HEK293 (cell line): ENCODE measurements around the gene GARIN5B.

Experiments
- CTCF ChIA-PET: fragments of 350-600 bp; formaldehyde crosslinking; extraction: SDS; loops from one replicate; lab custom pipeline; 2021; ENCODE audit warnings: antibody characterized with exemption; lab: Yijun Ruan, JAX
- POLR2A ChIA-PET: fragments of 300-600 bp; formaldehyde crosslinking; extraction: SDS; loops from one replicate; lab custom pipeline; 2020; ENCODE audit warnings: antibody characterized with exemption, inconsistent platforms; lab: Yijun Ruan, JAX
- H3K27ac ChIP-seq: fragments of 200-500 bp; sonication (Bioruptor generic); 2 replicates; pipeline ENCODE4 v1.5.1; 2014; ENCODE audit warnings: low read depth, low read length, control low read depth, inconsistent platforms; ENCODE audit errors: extremely low read depth
- H3K36me3 ChIP-seq, 2 experiments: fragments of 200-500 bp in 1 of 2; sonication (Bioruptor generic) in 1 of 2; 1 replicate in 1 of 2; 2 replicates in 1 of 2; pipeline ENCODE4 v1.5.1; 2014 to 2017; ENCODE audit warnings: inconsistent platforms in 2 of 2, low read length in 2 of 2; ENCODE audit not compliant: control insufficient read depth in 2 of 2, insufficient read depth in 1 of 2
- H3K4me1 ChIP-seq: fragments of 200-500 bp; sonication (Bioruptor generic); 2 replicates; pipeline ENCODE4 v1.5.1; 2014; ENCODE audit warnings: mild to moderate bottlenecking, low read length, inconsistent platforms; ENCODE audit not compliant: control insufficient read depth, insufficient read depth
- H3K4me3 ChIP-seq: 2 replicates; pipeline ENCODE4 v1.5.1; 2011; ENCODE audit warnings: low read depth, mild to moderate bottlenecking, control low read depth, low read length, moderate library complexity
- H3K9me3 ChIP-seq: fragments of 200-500 bp; sonication (Bioruptor generic); 2 replicates; pipeline ENCODE4 v1.5.1; 2014; ENCODE audit warnings: low read depth, low read length, inconsistent platforms; ENCODE audit not compliant: control insufficient read depth, insufficient read depth
- BCL11B ChIP-seq: fragments of 450-650 bp; formaldehyde crosslinking; IDR thresholded peaks from 2 replicates; pipeline ENCODE4 v1.5.1; 2016; ENCODE audit warnings: low read depth, missing biosample characterization, missing genetic modification characterization
- KLF1 ChIP-seq: fragments of 450-650 bp; formaldehyde crosslinking; IDR thresholded peaks from 2 replicates; pipeline ENCODE4 v1.5.1; 2016; ENCODE audit warnings: missing biosample characterization, missing genetic modification characterization
- OSR2 ChIP-seq: fragments of 450-650 bp; formaldehyde crosslinking; IDR thresholded peaks from 2 replicates; pipeline ENCODE4 v1.5.1; 2016; ENCODE audit warnings: missing biosample characterization, missing genetic modification characterization
- ZBTB17 ChIP-seq: fragments of 450-650 bp; formaldehyde crosslinking; IDR thresholded peaks from 2 replicates; pipeline ENCODE4 v1.5.1; 2016; ENCODE audit warnings: missing biosample characterization, missing genetic modification characterization
- ZNF174 ChIP-seq: fragments of 450-650 bp; formaldehyde crosslinking; IDR thresholded peaks from 2 replicates; pipeline ENCODE4 v1.5.0; 2017; ENCODE audit warnings: missing biosample characterization, mild to moderate bottlenecking, missing genetic modification characterization
- ZNF223 ChIP-seq: fragments of 450-650 bp; formaldehyde crosslinking; IDR thresholded peaks from 2 replicates; pipeline ENCODE4 v1.5.1; 2016; ENCODE audit warnings: missing biosample characterization, missing genetic modification characterization
- ZNF266 ChIP-seq: fragments of 450-650 bp; formaldehyde crosslinking; IDR thresholded peaks from 2 replicates; pipeline ENCODE4 v1.5.1; 2016; ENCODE audit warnings: missing biosample characterization, missing genetic modification characterization, low read depth
- ZNF341 ChIP-seq: fragments of 450-650 bp; formaldehyde crosslinking; IDR thresholded peaks from 2 replicates; pipeline ENCODE4; 2016; ENCODE audit warnings: low read depth, missing biosample characterization, missing genetic modification characterization
- ZNF510 ChIP-seq: fragments of 450-650 bp; formaldehyde crosslinking; IDR thresholded peaks from 2 replicates; pipeline ENCODE4 v1.5.1; 2018; ENCODE audit warnings: mild to moderate bottlenecking, missing genetic modification characterization, missing biosample characterization; ENCODE audit not compliant: insufficient replicate concordance
- ZNF701 ChIP-seq: fragments of 450-650 bp; formaldehyde crosslinking; IDR thresholded peaks from 2 replicates; pipeline ENCODE4 v1.5.1; 2016; ENCODE audit warnings: missing biosample characterization, missing genetic modification characterization
- ZNF792 ChIP-seq: fragments of 450-650 bp; formaldehyde crosslinking; IDR thresholded peaks from 2 replicates; pipeline ENCODE4 v1.5.1; 2016; ENCODE audit warnings: missing biosample characterization, missing genetic modification characterization
- ZSCAN16 ChIP-seq: fragments of 450-650 bp; formaldehyde crosslinking; IDR thresholded peaks from 2 replicates; pipeline ENCODE4 v1.5.1; 2016; ENCODE audit warnings: missing biosample characterization, missing genetic modification characterization
- TF ChIP-seq, protein P1 (sequence below): fragments of 450-650 bp; formaldehyde crosslinking; IDR thresholded peaks from 2 replicates; pipeline ENCODE4 v1.5.1; 2017; ENCODE audit warnings: missing biosample characterization, missing genetic modification characterization
- TF ChIP-seq, protein P2 (sequence below): fragments of 450-650 bp; IDR thresholded peaks from 2 replicates; pipeline ENCODE4 v1.5.1; 2018; ENCODE audit warnings: missing biosample characterization, mild to moderate bottlenecking, missing genetic modification characterization
- TF ChIP-seq, protein P3 (sequence below): fragments of 450-650 bp; formaldehyde crosslinking; IDR thresholded peaks from 2 replicates; pipeline ENCODE4 v1.5.1; 2016; ENCODE audit warnings: missing biosample characterization, missing genetic modification characterization, borderline replicate concordance
- TF ChIP-seq, protein P4 (sequence below): fragments of 450-650 bp; formaldehyde crosslinking; IDR thresholded peaks from 2 replicates; pipeline ENCODE4 v1.5.1; 2017; ENCODE audit warnings: missing biosample characterization, missing genetic modification characterization
- TF ChIP-seq, protein P5 (sequence below): fragments of 450-650 bp; formaldehyde crosslinking; IDR thresholded peaks from 2 replicates; pipeline ENCODE4 v1.5.1; 2016; ENCODE audit warnings: missing biosample characterization, missing genetic modification characterization
- TF ChIP-seq, protein P6 (sequence below): fragments of 450-650 bp; formaldehyde crosslinking; IDR thresholded peaks from 2 replicates; pipeline ENCODE4 v1.5.1; 2016; ENCODE audit warnings: missing biosample characterization, missing genetic modification characterization
- TF ChIP-seq, protein P7 (sequence below): fragments of 450-650 bp; formaldehyde crosslinking; IDR thresholded peaks from 2 replicates; pipeline ENCODE4 v1.5.1; 2016; ENCODE audit warnings: missing biosample characterization, missing genetic modification characterization, borderline replicate concordance

The GARIN5B gene

DNA sequence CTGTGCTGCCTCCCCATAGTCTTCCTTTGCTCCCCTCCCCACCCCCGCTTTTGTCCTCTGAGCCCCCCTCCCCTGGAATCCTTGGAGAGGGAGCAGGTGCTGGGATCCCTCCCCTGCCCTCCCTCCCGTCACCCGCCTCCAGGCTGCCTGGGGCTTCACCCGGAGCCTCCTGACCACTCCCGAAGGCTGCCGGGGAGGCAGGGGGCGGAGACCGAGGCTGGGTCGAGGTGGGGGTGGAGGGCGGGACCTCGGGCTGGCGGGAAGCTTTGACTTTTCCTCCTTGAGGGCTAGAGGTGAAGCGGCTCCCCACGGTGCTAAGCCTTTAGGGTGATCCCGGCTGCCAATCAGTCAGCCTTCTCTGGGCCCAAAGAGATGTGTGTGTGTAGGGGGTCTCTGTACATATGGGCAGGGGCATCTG is 21.9 kb downstream of the GARIN5B start:
- peak overlapping the region; percentile 88 for H3K4me3 ChIP-seq
- ChIA-PET POLR2A (interaction anchor here (0.5 to 1.3 kb wide), 9 partner anchors 8 to 313 kb away, joined by 3 to 7 read pairs (median 3); no protein-coding TSS in a partner anchor), CTCF (no interaction called here)
- H3K9me3 ChIP-seq: no peaks in the 10 kb centered on the region
- peak overlapping the region; percentile 89 for H3K27ac ChIP-seq
- H3K36me3 ChIP-seq: peaks cover 3 to 46% of the 10 kb centered on the region in 2 experiments
- peaks cover 16% of the 10 kb centered on the region for H3K4me1 ChIP-seq
- TF ChIP-seq, protein P1, sequence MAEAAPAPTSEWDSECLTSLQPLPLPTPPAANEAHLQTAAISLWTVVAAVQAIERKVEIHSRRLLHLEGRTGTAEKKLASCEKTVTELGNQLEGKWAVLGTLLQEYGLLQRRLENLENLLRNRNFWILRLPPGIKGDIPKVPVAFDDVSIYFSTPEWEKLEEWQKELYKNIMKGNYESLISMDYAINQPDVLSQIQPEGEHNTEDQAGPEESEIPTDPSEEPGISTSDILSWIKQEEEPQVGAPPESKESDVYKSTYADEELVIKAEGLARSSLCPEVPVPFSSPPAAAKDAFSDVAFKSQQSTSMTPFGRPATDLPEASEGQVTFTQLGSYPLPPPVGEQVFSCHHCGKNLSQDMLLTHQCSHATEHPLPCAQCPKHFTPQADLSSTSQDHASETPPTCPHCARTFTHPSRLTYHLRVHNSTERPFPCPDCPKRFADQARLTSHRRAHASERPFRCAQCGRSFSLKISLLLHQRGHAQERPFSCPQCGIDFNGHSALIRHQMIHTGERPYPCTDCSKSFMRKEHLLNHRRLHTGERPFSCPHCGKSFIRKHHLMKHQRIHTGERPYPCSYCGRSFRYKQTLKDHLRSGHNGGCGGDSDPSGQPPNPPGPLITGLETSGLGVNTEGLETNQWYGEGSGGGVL (tag by site-specific recombination): peak; percentile 93
- TF ChIP-seq BCL11B (no peak), KLF1 (tag by site-specific recombination) (peak; percentile 20; the same call in 1 of the 2 replicates), ZNF223 (no peak), OSR2 (no peak), ZSCAN16 (no peak), ZNF510 (tag by site-specific recombination) (no peak), ZNF341 (tag by site-specific recombination) (0 out of 2 replicates have a peak, but pooled peaks have one; percentile 3), ZNF174 (tag by site-specific recombination) (no peak), ZBTB17 (tag by site-specific recombination) (no peak), ZNF792 (tag by site-specific recombination) (no peak), ZNF266 (tag by site-specific recombination) (no peak), ZNF701 (tag by site-specific recombination) (no peak)
- TF ChIP-seq, protein P2, sequence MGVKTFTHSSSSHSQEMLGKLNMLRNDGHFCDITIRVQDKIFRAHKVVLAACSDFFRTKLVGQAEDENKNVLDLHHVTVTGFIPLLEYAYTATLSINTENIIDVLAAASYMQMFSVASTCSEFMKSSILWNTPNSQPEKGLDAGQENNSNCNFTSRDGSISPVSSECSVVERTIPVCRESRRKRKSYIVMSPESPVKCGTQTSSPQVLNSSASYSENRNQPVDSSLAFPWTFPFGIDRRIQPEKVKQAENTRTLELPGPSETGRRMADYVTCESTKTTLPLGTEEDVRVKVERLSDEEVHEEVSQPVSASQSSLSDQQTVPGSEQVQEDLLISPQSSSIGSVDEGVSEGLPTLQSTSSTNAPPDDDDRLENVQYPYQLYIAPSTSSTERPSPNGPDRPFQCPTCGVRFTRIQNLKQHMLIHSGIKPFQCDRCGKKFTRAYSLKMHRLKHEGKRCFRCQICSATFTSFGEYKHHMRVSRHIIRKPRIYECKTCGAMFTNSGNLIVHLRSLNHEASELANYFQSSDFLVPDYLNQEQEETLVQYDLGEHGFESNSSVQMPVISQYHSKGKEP: no peak
- TF ChIP-seq, protein P3, sequence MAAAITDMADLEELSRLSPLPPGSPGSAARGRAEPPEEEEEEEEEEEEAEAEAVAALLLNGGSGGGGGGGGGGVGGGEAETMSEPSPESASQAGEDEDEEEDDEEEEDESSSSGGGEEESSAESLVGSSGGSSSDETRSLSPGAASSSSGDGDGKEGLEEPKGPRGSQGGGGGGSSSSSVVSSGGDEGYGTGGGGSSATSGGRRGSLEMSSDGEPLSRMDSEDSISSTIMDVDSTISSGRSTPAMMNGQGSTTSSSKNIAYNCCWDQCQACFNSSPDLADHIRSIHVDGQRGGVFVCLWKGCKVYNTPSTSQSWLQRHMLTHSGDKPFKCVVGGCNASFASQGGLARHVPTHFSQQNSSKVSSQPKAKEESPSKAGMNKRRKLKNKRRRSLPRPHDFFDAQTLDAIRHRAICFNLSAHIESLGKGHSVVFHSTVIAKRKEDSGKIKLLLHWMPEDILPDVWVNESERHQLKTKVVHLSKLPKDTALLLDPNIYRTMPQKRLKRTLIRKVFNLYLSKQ (tag by site-specific recombination): no peak
- TF ChIP-seq, protein P4, sequence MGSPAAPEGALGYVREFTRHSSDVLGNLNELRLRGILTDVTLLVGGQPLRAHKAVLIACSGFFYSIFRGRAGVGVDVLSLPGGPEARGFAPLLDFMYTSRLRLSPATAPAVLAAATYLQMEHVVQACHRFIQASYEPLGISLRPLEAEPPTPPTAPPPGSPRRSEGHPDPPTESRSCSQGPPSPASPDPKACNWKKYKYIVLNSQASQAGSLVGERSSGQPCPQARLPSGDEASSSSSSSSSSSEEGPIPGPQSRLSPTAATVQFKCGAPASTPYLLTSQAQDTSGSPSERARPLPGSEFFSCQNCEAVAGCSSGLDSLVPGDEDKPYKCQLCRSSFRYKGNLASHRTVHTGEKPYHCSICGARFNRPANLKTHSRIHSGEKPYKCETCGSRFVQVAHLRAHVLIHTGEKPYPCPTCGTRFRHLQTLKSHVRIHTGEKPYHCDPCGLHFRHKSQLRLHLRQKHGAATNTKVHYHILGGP (tag by site-specific recombination): no peak
- TF ChIP-seq, protein P5, sequence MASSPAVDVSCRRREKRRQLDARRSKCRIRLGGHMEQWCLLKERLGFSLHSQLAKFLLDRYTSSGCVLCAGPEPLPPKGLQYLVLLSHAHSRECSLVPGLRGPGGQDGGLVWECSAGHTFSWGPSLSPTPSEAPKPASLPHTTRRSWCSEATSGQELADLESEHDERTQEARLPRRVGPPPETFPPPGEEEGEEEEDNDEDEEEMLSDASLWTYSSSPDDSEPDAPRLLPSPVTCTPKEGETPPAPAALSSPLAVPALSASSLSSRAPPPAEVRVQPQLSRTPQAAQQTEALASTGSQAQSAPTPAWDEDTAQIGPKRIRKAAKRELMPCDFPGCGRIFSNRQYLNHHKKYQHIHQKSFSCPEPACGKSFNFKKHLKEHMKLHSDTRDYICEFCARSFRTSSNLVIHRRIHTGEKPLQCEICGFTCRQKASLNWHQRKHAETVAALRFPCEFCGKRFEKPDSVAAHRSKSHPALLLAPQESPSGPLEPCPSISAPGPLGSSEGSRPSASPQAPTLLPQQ (tag by site-specific recombination): no peak
- TF ChIP-seq, protein P6, sequence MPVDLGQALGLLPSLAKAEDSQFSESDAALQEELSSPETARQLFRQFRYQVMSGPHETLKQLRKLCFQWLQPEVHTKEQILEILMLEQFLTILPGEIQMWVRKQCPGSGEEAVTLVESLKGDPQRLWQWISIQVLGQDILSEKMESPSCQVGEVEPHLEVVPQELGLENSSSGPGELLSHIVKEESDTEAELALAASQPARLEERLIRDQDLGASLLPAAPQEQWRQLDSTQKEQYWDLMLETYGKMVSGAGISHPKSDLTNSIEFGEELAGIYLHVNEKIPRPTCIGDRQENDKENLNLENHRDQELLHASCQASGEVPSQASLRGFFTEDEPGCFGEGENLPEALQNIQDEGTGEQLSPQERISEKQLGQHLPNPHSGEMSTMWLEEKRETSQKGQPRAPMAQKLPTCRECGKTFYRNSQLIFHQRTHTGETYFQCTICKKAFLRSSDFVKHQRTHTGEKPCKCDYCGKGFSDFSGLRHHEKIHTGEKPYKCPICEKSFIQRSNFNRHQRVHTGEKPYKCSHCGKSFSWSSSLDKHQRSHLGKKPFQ: no peak
- TF ChIP-seq, protein P7, sequence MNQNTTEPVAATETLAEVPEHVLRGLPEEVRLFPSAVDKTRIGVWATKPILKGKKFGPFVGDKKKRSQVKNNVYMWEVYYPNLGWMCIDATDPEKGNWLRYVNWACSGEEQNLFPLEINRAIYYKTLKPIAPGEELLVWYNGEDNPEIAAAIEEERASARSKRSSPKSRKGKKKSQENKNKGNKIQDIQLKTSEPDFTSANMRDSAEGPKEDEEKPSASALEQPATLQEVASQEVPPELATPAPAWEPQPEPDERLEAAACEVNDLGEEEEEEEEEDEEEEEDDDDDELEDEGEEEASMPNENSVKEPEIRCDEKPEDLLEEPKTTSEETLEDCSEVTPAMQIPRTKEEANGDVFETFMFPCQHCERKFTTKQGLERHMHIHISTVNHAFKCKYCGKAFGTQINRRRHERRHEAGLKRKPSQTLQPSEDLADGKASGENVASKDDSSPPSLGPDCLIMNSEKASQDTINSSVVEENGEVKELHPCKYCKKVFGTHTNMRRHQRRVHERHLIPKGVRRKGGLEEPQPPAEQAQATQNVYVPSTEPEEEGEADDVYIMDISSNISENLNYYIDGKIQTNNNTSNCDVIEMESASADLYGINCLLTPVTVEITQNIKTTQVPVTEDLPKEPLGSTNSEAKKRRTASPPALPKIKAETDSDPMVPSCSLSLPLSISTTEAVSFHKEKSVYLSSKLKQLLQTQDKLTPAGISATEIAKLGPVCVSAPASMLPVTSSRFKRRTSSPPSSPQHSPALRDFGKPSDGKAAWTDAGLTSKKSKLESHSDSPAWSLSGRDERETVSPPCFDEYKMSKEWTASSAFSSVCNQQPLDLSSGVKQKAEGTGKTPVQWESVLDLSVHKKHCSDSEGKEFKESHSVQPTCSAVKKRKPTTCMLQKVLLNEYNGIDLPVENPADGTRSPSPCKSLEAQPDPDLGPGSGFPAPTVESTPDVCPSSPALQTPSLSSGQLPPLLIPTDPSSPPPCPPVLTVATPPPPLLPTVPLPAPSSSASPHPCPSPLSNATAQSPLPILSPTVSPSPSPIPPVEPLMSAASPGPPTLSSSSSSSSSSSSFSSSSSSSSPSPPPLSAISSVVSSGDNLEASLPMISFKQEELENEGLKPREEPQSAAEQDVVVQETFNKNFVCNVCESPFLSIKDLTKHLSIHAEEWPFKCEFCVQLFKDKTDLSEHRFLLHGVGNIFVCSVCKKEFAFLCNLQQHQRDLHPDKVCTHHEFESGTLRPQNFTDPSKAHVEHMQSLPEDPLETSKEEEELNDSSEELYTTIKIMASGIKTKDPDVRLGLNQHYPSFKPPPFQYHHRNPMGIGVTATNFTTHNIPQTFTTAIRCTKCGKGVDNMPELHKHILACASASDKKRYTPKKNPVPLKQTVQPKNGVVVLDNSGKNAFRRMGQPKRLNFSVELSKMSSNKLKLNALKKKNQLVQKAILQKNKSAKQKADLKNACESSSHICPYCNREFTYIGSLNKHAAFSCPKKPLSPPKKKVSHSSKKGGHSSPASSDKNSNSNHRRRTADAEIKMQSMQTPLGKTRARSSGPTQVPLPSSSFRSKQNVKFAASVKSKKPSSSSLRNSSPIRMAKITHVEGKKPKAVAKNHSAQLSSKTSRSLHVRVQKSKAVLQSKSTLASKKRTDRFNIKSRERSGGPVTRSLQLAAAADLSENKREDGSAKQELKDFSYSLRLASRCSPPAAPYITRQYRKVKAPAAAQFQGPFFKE: no peak
